ENCODE data around the gene TRAF5. TPM values are rescaled to one million over a fixed set of nuclear protein-coding genes. Genes with fewer than 3 reads are reported as not detected.

TRAF5 gene
- total RNA-seq, 6 experiments from 2014 or later: 7.7 to 12.3 (median 8.7) TPM

GRCh38 chr1:211356723-211357407, 30.2 kb downstream of the TRAF5 start:
- peak overlapping the region; percentile 36 for H3K27ac Mint-ChIP-seq
- H3K9me3 Mint-ChIP-seq: peaks cover 3% of the 10 kb centered on the region
- peaks cover 17% of the 10 kb centered on the region for H3K36me3 Mint-ChIP-seq (ENCODE audit: low read depth)
- DNase-seq: peak; percentile 11
- peaks cover 20% of the 10 kb centered on the region for H3K4me1 Mint-ChIP-seq (ENCODE audit: low read depth)
- no peaks in the 10 kb centered on the region; the same call in 1 of the 2 replicates for H3K27me3 Mint-ChIP-seq (ENCODE audit: insufficient read depth)
- H3K4me3 Mint-ChIP-seq: no peak overlapping the region
- TF ChIP-seq CTCF (IDR thresholded peaks at IDR 0.05): no peak

- Mint-ChIP-seq H3K27ac (no peak overlapping the region), H3K27me3 (ENCODE audit: insufficient read depth) (no peaks in the 10 kb centered on the region; the same call in 1 of the 2 replicates), H3K9me3 (no peaks in the 10 kb centered on the region), H3K4me1 (ENCODE audit: low read depth) (peaks cover 13% of the 10 kb centered on the region), H3K4me3 (no peak overlapping the region), H3K36me3 (ENCODE audit: low read depth) (0 out of 2 replicates have a peak, but pooled peaks cover 6% of the 10 kb centered on the region)
- no peak for TF ChIP-seq CTCF (IDR thresholded peaks at IDR 0.05)
- DNase-seq: no peak
Measured at GRCh38 chr1:211358685-211359084, 32.1 kb downstream of the TRAF5 start.

GRCh38 chr1:211359876-211360275, 33.2 kb downstream of the TRAF5 start:
- DNase-seq: no peak
- no peaks in the 10 kb centered on the region for H3K9me3 Mint-ChIP-seq
- no peak overlapping the region for H3K4me3 Mint-ChIP-seq
- TF ChIP-seq CTCF (IDR thresholded peaks at IDR 0.05): no peak
- H3K27ac Mint-ChIP-seq: no peak overlapping the region
- peaks cover 13% of the 10 kb centered on the region for H3K4me1 Mint-ChIP-seq (ENCODE audit: low read depth)
- no peaks in the 10 kb centered on the region; the same call in 1 of the 2 replicates for H3K27me3 Mint-ChIP-seq (ENCODE audit: insufficient read depth)
- 0 out of 2 replicates have a peak, but pooled peaks cover 6% of the 10 kb centered on the region for H3K36me3 Mint-ChIP-seq (ENCODE audit: low read depth)

GRCh38 chr1:211361202-211361601, 34.6 kb downstream of the TRAF5 start:
- H3K4me1 Mint-ChIP-seq (ENCODE audit: low read depth): peaks cover 13% of the 10 kb centered on the region

GRCh38 chr1:211369640-211370039, 43.0 kb downstream of the TRAF5 start:
- Mint-ChIP-seq H3K36me3 (ENCODE audit: low read depth) (peaks cover 19% of the 10 kb centered on the region; the same call in 1 of the 2 replicates), H3K27me3 (ENCODE audit: insufficient read depth) (no peaks in the 10 kb centered on the region; the same call in 1 of the 2 replicates)
- TF ChIP-seq CTCF (IDR thresholded peaks at IDR 0.05): no peak

More at GRCh38 chr1:211361202-211361601, 34.6 kb downstream of the TRAF5 start:
- TF ChIP-seq CTCF (IDR thresholded peaks at IDR 0.05): no peak
- H3K36me3 Mint-ChIP-seq (ENCODE audit: low read depth): 0 out of 2 replicates have a peak, but pooled peaks cover 6% of the 10 kb centered on the region
- no peaks in the 10 kb centered on the region for H3K9me3 Mint-ChIP-seq
- no peak for DNase-seq
- H3K4me3 Mint-ChIP-seq: no peak overlapping the region
- H3K27me3 Mint-ChIP-seq (ENCODE audit: insufficient read depth): no peaks in the 10 kb centered on the region; the same call in 1 of the 2 replicates
- no peak overlapping the region for H3K27ac Mint-ChIP-seq

More at GRCh38 chr1:211369640-211370039, 43.0 kb downstream of the TRAF5 start:
- no peak overlapping the region for H3K27ac Mint-ChIP-seq
- H3K9me3 Mint-ChIP-seq: no peaks in the 10 kb centered on the region
- no peak overlapping the region for H3K4me3 Mint-ChIP-seq
- no peak for DNase-seq
- H3K4me1 Mint-ChIP-seq (ENCODE audit: low read depth): no peaks in the 10 kb centered on the region

All from HFFc6 (cell line).